ENCODE measurements around the gene PTPRK.

DNA sequence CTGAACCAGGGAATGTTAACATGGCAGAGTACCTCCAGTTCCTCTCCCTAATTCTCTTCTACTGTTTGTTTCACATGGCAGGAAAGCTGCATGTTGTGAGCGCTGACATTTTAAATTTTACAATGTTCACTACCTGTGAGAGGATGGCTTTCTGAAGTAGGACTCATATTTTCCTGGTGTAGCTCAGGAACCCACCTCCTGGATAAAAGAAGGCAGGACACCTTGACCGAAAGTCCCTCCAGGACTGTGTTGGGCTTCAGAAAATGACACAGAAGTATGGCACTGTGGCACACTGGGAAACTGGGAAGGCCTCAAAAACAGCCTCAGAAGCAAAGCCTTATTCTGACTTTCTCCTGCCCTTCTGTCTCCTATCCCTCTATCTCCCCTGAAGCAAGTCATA lies 33.3 kb downstream of the PTPRK start:
- TF ChIP-seq, protein P1, sequence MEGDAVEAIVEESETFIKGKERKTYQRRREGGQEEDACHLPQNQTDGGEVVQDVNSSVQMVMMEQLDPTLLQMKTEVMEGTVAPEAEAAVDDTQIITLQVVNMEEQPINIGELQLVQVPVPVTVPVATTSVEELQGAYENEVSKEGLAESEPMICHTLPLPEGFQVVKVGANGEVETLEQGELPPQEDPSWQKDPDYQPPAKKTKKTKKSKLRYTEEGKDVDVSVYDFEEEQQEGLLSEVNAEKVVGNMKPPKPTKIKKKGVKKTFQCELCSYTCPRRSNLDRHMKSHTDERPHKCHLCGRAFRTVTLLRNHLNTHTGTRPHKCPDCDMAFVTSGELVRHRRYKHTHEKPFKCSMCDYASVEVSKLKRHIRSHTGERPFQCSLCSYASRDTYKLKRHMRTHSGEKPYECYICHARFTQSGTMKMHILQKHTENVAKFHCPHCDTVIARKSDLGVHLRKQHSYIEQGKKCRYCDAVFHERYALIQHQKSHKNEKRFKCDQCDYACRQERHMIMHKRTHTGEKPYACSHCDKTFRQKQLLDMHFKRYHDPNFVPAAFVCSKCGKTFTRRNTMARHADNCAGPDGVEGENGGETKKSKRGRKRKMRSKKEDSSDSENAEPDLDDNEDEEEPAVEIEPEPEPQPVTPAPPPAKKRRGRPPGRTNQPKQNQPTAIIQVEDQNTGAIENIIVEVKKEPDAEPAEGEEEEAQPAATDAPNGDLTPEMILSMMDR (IDR thresholded peaks at IDR 0.05 in 4 of 5, conservative IDR thresholded peaks at IDR 0.05 in 1 of 5) = no peak
- no peak for TF ChIP-seq POLR2A (IDR thresholded peaks at IDR 0.05)
